ENCODE data around the gene MACROH2A1.

The MACROH2A1 gene

DNA sequence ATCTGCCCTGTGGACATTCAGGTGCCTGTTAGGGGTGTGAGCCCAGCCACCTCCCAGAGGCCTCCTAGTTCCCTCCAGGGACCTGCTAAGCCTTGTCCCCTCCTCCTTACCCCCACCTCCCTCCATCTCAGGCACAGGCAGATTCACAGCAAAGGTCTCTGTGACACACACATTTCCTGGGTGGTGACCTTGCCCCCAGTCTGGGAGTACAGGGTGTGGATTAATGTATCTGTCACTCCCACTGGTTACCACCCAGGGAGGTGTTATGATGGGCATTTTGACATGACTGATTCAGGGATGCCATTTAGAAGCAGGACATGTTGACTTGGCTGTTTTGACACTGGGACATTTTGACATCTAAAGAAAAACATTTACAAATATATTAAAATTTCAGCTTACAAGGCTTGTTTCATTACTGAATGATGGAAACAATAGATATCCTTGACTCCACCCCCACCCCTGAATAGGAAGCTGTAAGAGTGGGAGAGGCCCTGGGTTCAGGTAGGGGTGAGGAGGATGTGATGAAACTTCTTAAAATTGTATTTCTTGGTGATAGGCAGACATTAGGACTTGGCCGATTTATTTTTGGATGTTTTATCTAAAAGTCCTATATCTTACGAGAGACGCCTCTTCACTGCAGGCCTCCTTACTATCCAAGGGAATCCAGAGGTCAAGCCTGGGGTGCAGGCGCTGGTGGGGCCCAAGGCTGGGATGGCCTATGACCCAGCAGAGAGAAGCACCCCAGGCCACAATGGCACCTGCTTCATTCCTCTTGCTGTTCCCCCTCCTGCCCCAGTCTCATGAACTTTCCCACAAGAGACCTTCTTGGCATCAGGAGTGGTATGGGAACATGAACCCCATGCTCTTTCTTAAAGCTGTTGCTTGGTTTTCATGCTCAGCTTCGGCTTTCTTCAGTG is 101.9 kb downstream of the MACROH2A1 start:
- DNase-seq (ENCODE audit: insufficient read length, low spot score) (no peak), FAIRE-seq (no peak)
- no peak for TF ChIP-seq POLR2A (IDR thresholded peaks at IDR 0.05; ENCODE audit: low read depth, low read length)

- FAIRE-seq, result no peak
- no peak for DNase-seq (ENCODE audit: insufficient read length, low spot score)
- no peak for TF ChIP-seq POLR2A (IDR thresholded peaks at IDR 0.05; ENCODE audit: low read depth, low read length)
Measured at GRCh38 chr5:135295852-135296251, 103.2 kb downstream of the MACROH2A1 start.

DNA sequence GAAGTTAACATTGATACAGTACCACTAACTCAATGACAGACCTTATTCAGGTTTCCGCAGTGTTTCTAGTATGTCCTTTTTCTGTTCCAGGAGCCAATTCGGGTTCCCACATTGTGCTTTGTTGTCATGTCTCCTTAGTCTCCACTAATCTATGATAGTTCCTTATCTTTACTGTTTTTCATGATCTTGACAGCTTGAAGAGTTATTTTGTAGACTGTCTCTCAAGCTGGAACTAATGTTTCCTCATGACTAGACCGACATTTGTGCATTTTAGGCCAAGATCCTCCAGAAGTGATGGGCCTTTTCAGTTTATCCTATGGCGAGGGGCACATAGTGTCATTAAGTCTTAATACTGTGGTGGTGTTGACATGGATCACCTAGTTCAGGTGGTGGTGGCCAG is 104.2 kb downstream of the MACROH2A1 start:
- TF ChIP-seq POLR2A (IDR thresholded peaks at IDR 0.05; ENCODE audit: low read depth, low read length), result no peak
- FAIRE-seq (no peak), DNase-seq (ENCODE audit: insufficient read length, low spot score) (no peak)

GRCh38 chr5:135289651-135290050 is 109.4 kb downstream of the MACROH2A1 start:
- FAIRE-seq, result no peak
- TF ChIP-seq POLR2A (IDR thresholded peaks at IDR 0.05; ENCODE audit: low read depth, low read length), result no peak
- no peak for DNase-seq (ENCODE audit: insufficient read length, low spot score)

DNA sequence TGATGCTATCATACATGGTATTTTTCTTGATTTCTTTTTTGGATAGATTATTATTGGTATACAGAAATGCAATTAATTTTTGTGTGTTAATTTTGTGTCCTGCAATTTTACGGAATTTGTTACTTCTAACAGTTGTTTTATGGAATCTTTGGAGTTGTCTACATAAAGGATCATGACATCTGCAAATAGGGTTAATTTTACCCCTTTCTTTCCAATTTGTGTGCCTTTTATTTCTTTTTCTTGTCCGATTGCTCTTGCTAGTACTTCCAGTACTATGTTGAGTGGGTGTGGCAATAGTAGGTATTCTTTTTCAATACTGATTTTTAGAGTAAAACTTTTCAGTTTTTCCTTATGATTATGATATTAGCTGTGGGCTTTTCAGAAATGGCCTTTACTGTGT is 111.5 kb downstream of the MACROH2A1 start:
- DNase-seq (ENCODE audit: insufficient read length, low spot score), result no peak
- FAIRE-seq, result no peak
- TF ChIP-seq POLR2A (IDR thresholded peaks at IDR 0.05; ENCODE audit: low read depth, low read length), result no peak

Data from H54 (cell line).